Activated CD8-positive, alpha-beta T cell treated with anti-CD3 and anti-CD28 coated beads for 36 hours (primary cell): ENCODE measurements around the gene CASR. TPM values are rescaled to one million over a fixed set of nuclear protein-coding genes. Genes with fewer than 3 reads are reported as not detected.

ENCODE experiments used
- ATAC-seq: fragments of 200-7000 bp; cut with Tn5 transposase; one replicate; pipeline ENCODE4 v1.10.0; 2021; ENCODE audit warnings: mild to moderate bottlenecking, moderate library complexity
- CTCF ChIA-PET: fragments of 350-600 bp; sonication (Branson Sonifier 250); formaldehyde crosslinking; loops from one replicate; lab custom pipeline; 2021; ENCODE audit warnings: antibody characterized with exemption; lab: Charles Lee
- POLR2A ChIA-PET: fragments of 350-600 bp; sonication (Branson Sonifier 250); formaldehyde crosslinking; loops from one replicate; lab custom pipeline; 2021; ENCODE audit warnings: antibody characterized with exemption; lab: Charles Lee
- DNase-seq: peaks from one replicate; pipeline ENCODE4 v3.0.0-alpha.2; 2020
- H3K27ac Mint-ChIP-seq: one replicate; pipeline ENCODE4 v1.8.0; 2021; ENCODE audit warnings: mild to moderate bottlenecking, mixed read lengths
- H3K27me3 Mint-ChIP-seq: one replicate; pipeline ENCODE4 v1.8.0; 2021; ENCODE audit warnings: mixed read lengths
- H3K36me3 Mint-ChIP-seq: one replicate; pipeline ENCODE4 v1.8.0; 2021; ENCODE audit warnings: low read depth, mixed read lengths
- H3K4me1 Mint-ChIP-seq: one replicate; pipeline ENCODE4 v1.8.0; 2021; ENCODE audit warnings: low read depth, mixed read lengths
- H3K4me3 Mint-ChIP-seq: one replicate; pipeline ENCODE4 v1.8.0; 2021; ENCODE audit warnings: mild to moderate bottlenecking, moderate library complexity, mixed read lengths
- H3K9me3 Mint-ChIP-seq: one replicate; pipeline ENCODE4 v1.8.0; 2021; ENCODE audit warnings: mixed read lengths
- CTCF ChIP-seq: fragments of 200-600 bp; IDR thresholded peaks from one replicate; pipeline ENCODE4 v1.8.0; 2022; ENCODE audit warnings: antibody characterized with exemption, mild to moderate bottlenecking
- intact Hi-C: fragments of 100-400 bp; cut with micrococcal nuclease; formaldehyde crosslinking; loops from one replicate; pipeline ENCODE4 v1.10.0; 2022
- total RNA-seq, 2 experiments: library from RNA; stranded (reverse); gene quantifications; one replicate each; pipeline ENCODE4 v1.2.3, GENCODE V29; 2021

The CASR gene
- total RNA-seq, 2 experiments from 2014 or later, result not detected

DNA sequence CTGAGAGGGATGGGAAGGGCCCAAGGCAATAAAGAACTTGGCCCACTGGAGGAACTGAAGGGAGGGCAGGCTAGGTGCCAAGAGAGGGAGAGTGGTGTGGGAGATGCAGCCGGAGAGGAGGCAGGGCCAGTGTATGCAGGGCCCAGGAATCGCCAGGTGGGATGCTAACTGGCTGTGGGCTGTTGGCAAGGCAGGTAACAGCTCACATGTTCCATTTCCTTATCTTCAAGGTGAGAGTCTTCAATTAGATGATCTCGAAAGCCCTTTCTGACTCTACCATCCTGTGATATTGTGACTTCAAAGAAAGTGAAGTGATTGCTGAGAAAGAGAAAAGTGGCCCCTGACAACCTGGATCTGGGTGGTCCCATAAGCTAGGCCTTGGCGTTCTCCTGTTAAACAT, 49.0 kb downstream of the CASR start:
- no peaks in the 10 kb centered on the region for H3K36me3 Mint-ChIP-seq
- H3K4me3 Mint-ChIP-seq, result no peak overlapping the region
- no peak overlapping the region for H3K27ac Mint-ChIP-seq
- intact Hi-C loops, result no loop called here
- peaks cover 8% of the 10 kb centered on the region for H3K27me3 Mint-ChIP-seq
- H3K9me3 Mint-ChIP-seq, result no peaks in the 10 kb centered on the region
- DNase-seq, result peak; percentile 10
- ChIA-PET CTCF (interaction anchor here (0.6 to 2.3 kb wide), 3 partner anchors 14 to 686 kb away, joined by 3 to 12 read pairs (median 3); no protein-coding TSS in a partner anchor), POLR2A (no interaction called here)
- H3K4me1 Mint-ChIP-seq, result peaks cover 22% of the 10 kb centered on the region
- TF ChIP-seq CTCF, result no peak
- ATAC-seq, result peak; percentile 41

- ChIA-PET CTCF (interaction anchor here (1.0 to 2.3 kb wide), 5 partner anchors 13 to 132 kb away, joined by 4 to 12 read pairs (median 5); no protein-coding TSS in a partner anchor), POLR2A (interaction anchor here (0.8 to 1.2 kb wide), 2 partner anchors 10 to 151 kb away, joined by 3 read pairs; partner anchors contain the start of gene FAM162A)
- peak overlapping the region; percentile 5 for H3K27ac Mint-ChIP-seq
- ATAC-seq (peak; percentile 67), DNase-seq (peak; percentile 47)
- no peak overlapping the region for H3K4me3 Mint-ChIP-seq
- H3K4me1 Mint-ChIP-seq, result peaks cover 22% of the 10 kb centered on the region
- H3K36me3 Mint-ChIP-seq, result no peaks in the 10 kb centered on the region
- no peak for TF ChIP-seq CTCF
- H3K9me3 Mint-ChIP-seq, result no peaks in the 10 kb centered on the region
- intact Hi-C loops, result no loop called here
- peaks cover 10% of the 10 kb centered on the region for H3K27me3 Mint-ChIP-seq
These were observed 49.9 kb downstream of the CASR start for GRCh38 chr3:122233101-122233952.

DNA sequence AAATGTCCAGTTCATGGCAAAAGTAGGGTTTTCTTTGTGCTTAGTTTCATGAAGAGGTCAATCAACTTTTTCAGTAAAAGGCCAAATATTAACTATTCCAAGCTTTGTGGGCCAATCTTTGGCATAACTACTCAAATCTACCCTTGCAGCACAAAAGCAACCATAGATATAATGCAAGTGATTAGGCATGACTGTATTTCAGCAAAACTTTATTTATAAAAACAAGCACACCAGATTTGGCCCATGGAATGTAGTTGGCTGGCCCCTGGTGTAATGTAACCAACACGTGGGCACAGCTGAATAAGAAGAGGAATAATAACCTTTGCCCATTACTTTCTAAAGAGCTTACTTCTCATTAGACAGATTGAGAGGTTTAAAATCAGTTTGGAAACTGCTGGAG, 50.6 kb downstream of the CASR start:
- Mint-ChIP-seq H3K27me3 (peaks cover 10% of the 10 kb centered on the region), H3K27ac (no peak overlapping the region), H3K4me3 (no peak overlapping the region), H3K4me1 (peaks cover 22% of the 10 kb centered on the region), H3K9me3 (no peaks in the 10 kb centered on the region), H3K36me3 (no peaks in the 10 kb centered on the region)
- ChIA-PET CTCF (interaction anchor here (1.3 to 2.3 kb wide), 4 partner anchors 12 to 132 kb away, joined by 4 to 12 read pairs (median 6); no protein-coding TSS in a partner anchor), POLR2A (interaction anchor here (0.8 to 1.2 kb wide), 2 partner anchors 9 to 150 kb away, joined by 3 read pairs; partner anchors contain the start of gene FAM162A)
- TF ChIP-seq CTCF, result no peak
- intact Hi-C loops, result no loop called here
- ATAC-seq, result no peak
- DNase-seq, result no peak

GRCh38 chr3:122235147-122235546, 51.7 kb downstream of the CASR start:
- Mint-ChIP-seq H3K27ac (no peak overlapping the region), H3K9me3 (no peaks in the 10 kb centered on the region), H3K36me3 (no peaks in the 10 kb centered on the region), H3K4me1 (peaks cover 22% of the 10 kb centered on the region), H3K4me3 (no peak overlapping the region), H3K27me3 (peaks cover 11% of the 10 kb centered on the region)
- DNase-seq (no peak), ATAC-seq (no peak)
- ChIA-PET POLR2A (no interaction called here), CTCF (no interaction called here)
- no peak for TF ChIP-seq CTCF
- intact Hi-C loops, result no loop called here

DNA sequence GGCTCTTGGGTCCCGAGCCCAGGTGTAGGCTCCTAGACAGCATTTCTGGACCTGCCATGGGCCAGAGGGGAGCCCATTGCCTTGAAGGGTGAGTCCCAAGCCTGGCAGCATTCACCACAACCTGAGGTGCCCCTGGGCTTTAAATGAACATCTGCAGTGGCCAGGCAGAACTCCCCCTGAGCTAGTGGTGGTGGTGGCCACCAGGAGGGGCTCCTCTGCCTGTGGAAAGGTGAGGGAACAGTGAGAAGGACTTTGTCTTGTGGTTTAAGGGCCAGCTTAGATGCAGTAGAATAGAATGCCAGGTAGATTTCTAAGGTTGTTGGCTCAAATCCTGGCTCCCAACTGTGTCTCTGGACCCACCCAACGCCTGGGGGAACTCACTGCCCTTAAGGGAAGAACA, 55.6 kb downstream of the CASR start:
- H3K27ac Mint-ChIP-seq, result no peak overlapping the region
- no peaks in the 10 kb centered on the region for H3K9me3 Mint-ChIP-seq
- no peaks in the 10 kb centered on the region for H3K36me3 Mint-ChIP-seq
- DNase-seq, result no peak
- peaks cover 3% of the 10 kb centered on the region for H3K4me1 Mint-ChIP-seq
- POLR2A ChIA-PET, result no interaction called here
- no peak overlapping the region for H3K4me3 Mint-ChIP-seq
- no peak for TF ChIP-seq CTCF
- intact Hi-C loops, result no loop called here
- no peak for ATAC-seq
- H3K27me3 Mint-ChIP-seq, result peaks cover 14% of the 10 kb centered on the region
- CTCF ChIA-PET, result interaction anchor here (1.7 kb wide), 1 partner anchor 61 kb away, joined by 4 read pairs; no protein-coding TSS in a partner anchor
